Kidney (tissue), 14 donors: ENCODE data around the gene CCDC71. TPM values are rescaled to one million over a fixed set of nuclear protein-coding genes. Genes with fewer than 3 reads are reported as not detected.

ENCODE experiments used
- DNase-seq, 5 donors: peaks; one replicate each; pipeline ENCODE4 v3.0.0-alpha.2; 2013 to 2020
- FAIRE-seq: peaks from 2 replicates; lab custom pipeline; 2012; peaks lifted over from hg19 to GRCh38; lab: Jason Lieb, UNC
- H3K27ac ChIP-seq, 2 donors: one replicate each; pipeline ENCODE4 v1.7.0; 2013; ENCODE audit warnings: low read depth in 2 of 2, low read length in 2 of 2, inconsistent platforms in 1 of 2
- H3K27me3 ChIP-seq: one replicate; pipeline ENCODE4 v1.7.1; 2013; ENCODE audit warnings: low read length, inconsistent platforms; ENCODE audit not compliant: control insufficient read depth, insufficient read depth
- H3K36me3 ChIP-seq, 3 donors: one replicate each; pipeline versions ENCODE4 v1.7.0 to v1.7.1; 2013; ENCODE audit warnings: low read length in 3 of 3, control low read depth in 1 of 3, inconsistent platforms in 1 of 3; ENCODE audit not compliant: insufficient read depth in 3 of 3, control insufficient read depth in 2 of 3
- H3K4me1 ChIP-seq, 3 donors: one replicate each; pipeline versions ENCODE4 v1.7.0 to v1.7.1; 2013; ENCODE audit warnings: low read length in 3 of 3, inconsistent platforms in 1 of 3, low read depth in 1 of 3; ENCODE audit not compliant: control insufficient read depth in 2 of 3, insufficient read depth in 2 of 3
- H3K4me3 ChIP-seq, 3 donors: one replicate each; pipeline versions ENCODE4 v1.7.0 to v1.8.1; 2013; ENCODE audit warnings: low read length in 3 of 3, control low read depth in 1 of 3, inconsistent platforms in 1 of 3
- H3K9ac ChIP-seq, 3 donors: one replicate each; pipeline versions ENCODE4 v1.7.0 to v1.7.1; 2013; ENCODE audit warnings: low read length in 3 of 3, control low read depth in 1 of 3, inconsistent platforms in 1 of 3
- H3K9me3 ChIP-seq, 3 donors: one replicate each; pipeline versions ENCODE4 v1.7.0 to v1.7.1; 2013; ENCODE audit warnings: low read length in 3 of 3, control low read depth in 1 of 3, inconsistent platforms in 1 of 3; ENCODE audit not compliant: control insufficient read depth in 2 of 3, insufficient read depth in 1 of 3
- intact Hi-C: fragments of 100-400 bp; cut with DNase I; formaldehyde crosslinking; loops from one replicate; pipeline ENCODE4 v1.11.1; 2022
- polyA plus RNA-seq: library from polyadenylated mRNA; stranded (reverse); fragments of 350-450 nt; fragmentation: Illumina TruSeq; extraction: RNeasy Lipid Tissue Mini Kit (QIAGEN cat#74804); gene quantifications from one replicate; pipeline ENCODE4 v1.2.3, GENCODE V29; 2014; ENCODE audit warnings: low read depth, low replicate concordance; ENCODE audit not compliant: insufficient read depth
- total RNA-seq: library from RNA; stranded (reverse); fragmentation: NEBNext Ultra II Directional; extraction: Animal tissue kit (Norgen Biotek cat#: 25700); gene quantifications from one replicate; pipeline ENCODE4 v1.2.1, GENCODE V29; 2021
- TF ChIP-seq, protein P1 (sequence below): IDR thresholded peaks from 3 replicates; pipeline ENCODE4 v1.5.1; 2012; ENCODE audit warnings: mild to moderate bottlenecking, moderate library complexity, borderline replicate concordance; ENCODE audit not compliant: insufficient read depth; ENCODE audit errors: extremely low read depth
- donor health status: control.
- donor health status: control.
- donor health status: control.
- donor health status: control.
- donor health status: control.
- donor health status: DM: yes; HTN: yes; CAD: no.
- donor health status: Normal renal cell carcinoma (clear cell type).

CCDC71 gene
- total and polyA plus RNA-seq, 2 donors from 2014 or later: 21.0 to 27.6 TPM

DNA sequence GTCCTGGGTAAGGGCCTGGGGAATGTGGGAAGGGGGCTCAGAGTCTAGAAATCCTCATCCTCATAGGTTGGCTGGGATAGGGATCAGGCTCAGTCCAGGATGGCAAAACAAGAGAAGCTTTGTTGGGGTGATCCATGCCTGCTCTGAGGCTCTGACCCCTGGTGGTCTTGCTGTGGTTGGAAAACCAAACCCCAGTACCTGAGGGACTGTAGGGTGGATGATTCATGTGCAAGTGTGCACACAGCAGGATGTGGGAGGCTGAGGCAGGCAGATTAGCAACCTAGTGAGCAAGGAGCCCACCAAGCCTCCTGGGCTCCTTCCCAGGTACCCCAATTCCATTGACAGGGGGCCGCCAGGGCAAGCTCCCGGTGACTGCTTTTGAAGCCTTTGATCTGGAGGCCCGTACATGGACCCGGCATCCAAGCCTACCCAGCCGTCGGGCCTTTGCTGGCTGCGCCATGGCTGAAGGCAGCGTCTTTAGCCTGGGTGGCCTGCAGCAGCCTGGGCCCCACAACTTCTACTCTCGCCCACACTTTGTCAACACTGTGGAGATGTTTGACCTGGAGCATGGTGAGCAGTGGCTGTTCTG lies 8.4 kb upstream of the CCDC71 start:
- DNase-seq (no peak), FAIRE-seq (no peak)
- TF ChIP-seq, protein P1, sequence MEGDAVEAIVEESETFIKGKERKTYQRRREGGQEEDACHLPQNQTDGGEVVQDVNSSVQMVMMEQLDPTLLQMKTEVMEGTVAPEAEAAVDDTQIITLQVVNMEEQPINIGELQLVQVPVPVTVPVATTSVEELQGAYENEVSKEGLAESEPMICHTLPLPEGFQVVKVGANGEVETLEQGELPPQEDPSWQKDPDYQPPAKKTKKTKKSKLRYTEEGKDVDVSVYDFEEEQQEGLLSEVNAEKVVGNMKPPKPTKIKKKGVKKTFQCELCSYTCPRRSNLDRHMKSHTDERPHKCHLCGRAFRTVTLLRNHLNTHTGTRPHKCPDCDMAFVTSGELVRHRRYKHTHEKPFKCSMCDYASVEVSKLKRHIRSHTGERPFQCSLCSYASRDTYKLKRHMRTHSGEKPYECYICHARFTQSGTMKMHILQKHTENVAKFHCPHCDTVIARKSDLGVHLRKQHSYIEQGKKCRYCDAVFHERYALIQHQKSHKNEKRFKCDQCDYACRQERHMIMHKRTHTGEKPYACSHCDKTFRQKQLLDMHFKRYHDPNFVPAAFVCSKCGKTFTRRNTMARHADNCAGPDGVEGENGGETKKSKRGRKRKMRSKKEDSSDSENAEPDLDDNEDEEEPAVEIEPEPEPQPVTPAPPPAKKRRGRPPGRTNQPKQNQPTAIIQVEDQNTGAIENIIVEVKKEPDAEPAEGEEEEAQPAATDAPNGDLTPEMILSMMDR: no peak
- Histone ChIP-seq H3K27me3 (no peaks in the 10 kb centered on the region), H3K36me3 (peaks cover 0 to 20% (median 2%) of the 10 kb centered on the region in 3 donors), H3K9ac (no peak overlapping the region), H3K27ac (no peak overlapping the region), H3K4me1 (peaks cover 0 to 32% (median 29%) of the 10 kb centered on the region in 3 donors), H3K4me3 (no peak overlapping the region), H3K9me3 (no peaks in the 10 kb centered on the region)
- intact Hi-C loops: loop anchor here (10.0 kb wide), 1 partner anchor 110 kb away; no protein-coding TSS in a partner anchor

DNA sequence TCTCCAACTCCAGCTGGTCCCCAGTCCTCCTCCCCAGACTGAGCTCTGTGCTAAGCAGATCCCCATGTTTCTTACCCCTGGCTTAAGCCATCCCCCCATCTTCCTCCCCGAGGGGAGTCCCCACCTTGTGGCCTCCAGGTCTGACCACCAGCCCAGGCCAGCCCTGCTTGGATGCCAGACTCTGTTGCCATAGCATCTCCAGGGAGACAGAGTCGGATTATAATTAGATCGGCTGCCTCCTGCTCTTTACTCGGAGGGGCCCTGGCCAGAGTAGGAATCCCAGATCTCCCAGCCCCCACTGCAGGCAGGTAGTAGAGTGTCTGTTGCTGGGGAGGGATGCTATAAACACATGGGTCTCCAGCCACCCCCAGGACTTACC lies 7.7 kb upstream of the CCDC71 start:
- Histone ChIP-seq H3K4me3 (peak overlapping the region in 2 of 3 donors; percentile 14 to 89), H3K36me3 (peaks cover 0 to 20% (median 2%) of the 10 kb centered on the region in 3 donors), H3K27ac (peak overlapping the region; percentile 74 to 88), H3K9me3 (no peaks in the 10 kb centered on the region), H3K9ac (peak overlapping the region in 2 of 3 donors; percentile 45 to 67), H3K27me3 (no peaks in the 10 kb centered on the region), H3K4me1 (peaks cover 0 to 32% (median 29%) of the 10 kb centered on the region in 3 donors)
- intact Hi-C loops: loop anchor here (10.0 kb wide), 1 partner anchor 111 kb away; no protein-coding TSS in a partner anchor
- peak; percentile 43 to 77 (median 71) for DNase-seq
- FAIRE-seq: no peak
- TF ChIP-seq, protein P1: no peak

DNA sequence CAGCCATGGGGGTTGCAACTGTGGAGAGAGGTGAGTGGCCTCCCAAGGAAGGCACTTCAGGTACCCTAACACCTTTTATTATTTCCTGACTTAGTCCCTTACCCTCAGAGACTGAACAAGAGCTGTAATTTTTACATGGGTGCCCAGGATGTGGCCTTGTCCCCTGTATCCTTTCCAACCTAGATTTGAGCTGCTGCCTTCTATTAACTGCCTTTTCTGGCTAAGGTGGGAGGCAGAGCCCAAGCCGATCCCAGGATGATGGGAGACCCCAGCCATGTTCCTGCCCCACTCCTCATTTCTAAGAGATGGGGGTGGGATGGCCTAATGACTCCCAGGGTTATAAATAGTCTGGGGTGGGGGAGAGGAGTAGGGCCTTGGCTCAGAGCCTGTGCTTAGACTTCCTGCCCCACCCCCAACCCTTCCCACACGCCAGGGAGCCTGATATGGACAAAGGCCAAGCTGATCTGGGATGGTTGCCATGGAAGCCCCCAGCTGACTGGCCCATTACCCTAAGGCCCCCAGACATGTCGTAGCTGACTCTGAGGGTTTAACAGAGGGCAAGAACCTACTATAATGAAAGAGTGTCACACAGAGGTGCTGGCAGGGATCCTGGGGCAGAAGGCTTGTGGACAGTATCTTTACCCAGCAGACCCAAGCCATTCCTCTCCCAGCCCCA lies 7.1 kb upstream of the CCDC71 start:
- H3K27me3 ChIP-seq: no peaks in the 10 kb centered on the region
- peak overlapping the region; percentile 20 to 89 (median 38) for H3K4me3 ChIP-seq
- H3K9me3 ChIP-seq: no peaks in the 10 kb centered on the region
- FAIRE-seq: no peak
- H3K9ac ChIP-seq: peak overlapping the region in 2 of 3 donors; percentile 48 to 67
- TF ChIP-seq, protein P1: no peak
- DNase-seq: peak; percentile 83 to 93 (median 86)
- peaks cover 0 to 32% (median 29%) of the 10 kb centered on the region in 3 donors for H3K4me1 ChIP-seq
- H3K27ac ChIP-seq: peak overlapping the region; percentile 74 to 88
- intact Hi-C loops: loop anchor here (10.0 kb wide), 1 partner anchor 112 kb away; no protein-coding TSS in a partner anchor
- peaks cover 0 to 20% (median 2%) of the 10 kb centered on the region in 3 donors for H3K36me3 ChIP-seq
